Glomerular endothelial cell (primary cell): ENCODE data around the gene RARG. TPM values are rescaled to one million over a fixed set of nuclear protein-coding genes. Genes with fewer than 3 reads are reported as not detected.

ENCODE experiments used
- DNase-seq: peaks from one replicate; pipeline ENCODE4 v3.0.0-alpha.2; 2011; ENCODE audit warnings: low read depth, low spot score; ENCODE audit errors: extremely low read depth
- total RNA-seq: library from RNA; depleted of rRNA; stranded (reverse); fragments of >200 nt; gene quantifications from 2 replicates; pipeline ENCODE4 v1.2.3, GENCODE V29; 2015

RARG gene
- total RNA-seq = 9.8 and 16.7 TPM in 2 replicates

DNA sequence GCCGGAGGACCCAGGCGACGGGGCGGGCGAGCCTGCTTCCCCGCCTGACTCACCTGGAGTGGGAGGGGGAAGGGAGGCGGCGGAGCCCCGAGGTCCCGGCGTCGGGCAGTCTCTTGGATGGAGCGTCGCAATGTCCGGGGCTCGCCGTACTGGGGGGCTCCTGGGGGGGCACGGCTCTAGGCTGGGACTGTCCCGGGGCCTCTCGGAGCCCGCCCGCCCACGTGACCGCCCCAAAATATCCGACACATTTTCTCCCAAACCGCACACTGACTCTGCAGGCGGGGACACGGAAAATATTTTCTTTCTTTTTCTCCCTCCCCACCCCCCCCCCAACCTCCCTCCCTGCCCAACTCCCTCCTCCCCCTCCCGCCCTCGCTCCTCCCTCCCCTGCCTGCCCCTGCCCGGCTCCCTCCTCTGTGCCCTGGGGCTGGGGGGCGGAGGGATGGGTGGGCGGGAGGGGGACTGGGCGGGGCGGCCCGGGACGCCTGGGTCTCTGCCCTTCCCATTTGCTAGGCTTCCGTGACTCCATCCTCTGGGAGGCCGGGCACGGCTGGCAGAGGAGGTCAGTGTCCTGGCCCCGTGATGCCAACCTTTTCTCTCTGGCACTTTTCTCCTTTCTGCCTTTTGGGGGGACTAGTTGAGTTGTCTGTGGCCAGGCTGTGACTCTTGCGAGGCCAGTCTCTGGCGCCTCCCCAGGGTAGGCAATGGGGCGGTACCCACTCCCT, at the start of gene RARG:
RARG (minus strand) TSS at position 289 of the 725 bp plus-strand sequence. CDS start 4,664 bp downstream, outside the sequence.
- DNase-seq = no peak

DNA sequence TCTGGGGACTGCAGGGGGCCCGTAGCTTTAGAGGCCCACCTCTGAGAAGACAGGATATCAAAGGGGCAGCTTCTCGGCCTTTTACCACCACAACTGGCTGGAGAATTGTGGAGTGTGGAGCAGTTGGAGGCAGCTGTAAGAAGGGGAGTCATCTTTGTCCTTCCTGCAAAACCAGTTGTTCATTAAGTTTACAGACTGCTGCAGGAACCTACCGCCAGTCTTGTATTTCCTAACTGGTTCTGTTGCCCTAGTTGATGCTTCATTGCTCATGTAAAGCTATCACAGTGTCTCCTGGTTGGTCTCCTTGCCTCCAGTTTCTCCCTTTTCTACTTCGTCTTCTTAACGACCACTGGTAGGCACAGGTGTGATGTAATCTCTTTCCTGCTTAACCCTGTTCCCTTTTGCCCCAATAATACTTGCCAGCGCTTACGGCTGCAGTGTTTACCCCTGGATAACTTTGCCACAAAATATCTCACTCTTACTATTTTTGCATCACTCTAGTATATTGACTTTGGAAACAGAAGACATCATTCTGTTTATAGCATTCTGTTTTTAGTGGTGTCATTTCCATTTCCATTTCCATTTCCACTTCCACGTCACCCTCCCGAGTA, 48.0 kb upstream of the RARG start:
- no peak for DNase-seq

DNA sequence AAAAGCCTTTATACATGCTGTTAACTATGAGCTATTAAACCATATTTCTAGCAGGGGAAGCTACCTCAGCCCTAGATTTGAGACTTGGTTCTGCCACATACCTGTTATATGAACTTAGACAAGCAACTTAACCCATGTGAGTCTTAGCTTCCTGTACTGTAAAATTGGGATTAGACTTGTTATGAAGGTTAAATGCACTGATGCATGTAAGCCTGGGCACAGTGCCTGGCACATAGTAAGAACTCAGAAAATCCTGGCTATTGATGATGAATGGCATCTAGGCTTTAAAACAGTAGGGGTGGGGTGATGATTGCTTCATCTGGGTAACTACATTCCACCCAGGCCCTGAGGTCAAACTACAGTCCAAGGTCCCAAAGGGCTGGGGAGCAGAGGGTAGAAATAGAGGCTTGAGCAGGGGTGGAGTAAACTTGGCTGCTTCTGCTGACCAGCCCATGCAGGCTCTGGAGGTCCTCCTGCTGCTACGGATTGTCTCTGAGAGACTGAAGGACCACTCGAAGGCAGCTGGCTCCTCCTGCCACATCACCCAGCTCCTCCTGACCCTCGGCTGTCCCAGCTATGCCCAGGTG, 47.4 kb upstream of the RARG start:
- DNase-seq = no peak

DNA sequence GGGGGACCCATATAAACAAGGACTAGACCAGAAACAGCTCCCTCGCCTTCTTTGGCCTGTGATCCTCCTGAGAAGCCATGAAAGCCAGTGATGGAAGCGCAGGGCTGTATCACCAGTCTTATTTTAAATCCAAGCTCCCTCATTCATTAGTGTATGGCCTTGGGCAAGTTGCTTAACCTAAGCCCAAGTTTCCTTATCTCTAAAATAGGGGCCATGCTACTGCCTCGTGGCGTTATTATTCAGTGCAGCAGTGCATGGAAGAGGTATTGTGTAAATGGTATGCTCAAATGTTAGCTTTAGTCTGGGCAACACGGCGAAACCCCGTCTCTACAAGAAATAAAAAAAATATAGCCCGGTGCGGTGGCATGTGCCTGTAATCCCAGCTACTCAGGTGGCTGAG, 46.0 kb upstream of the RARG start:
- no peak for DNase-seq

DNA sequence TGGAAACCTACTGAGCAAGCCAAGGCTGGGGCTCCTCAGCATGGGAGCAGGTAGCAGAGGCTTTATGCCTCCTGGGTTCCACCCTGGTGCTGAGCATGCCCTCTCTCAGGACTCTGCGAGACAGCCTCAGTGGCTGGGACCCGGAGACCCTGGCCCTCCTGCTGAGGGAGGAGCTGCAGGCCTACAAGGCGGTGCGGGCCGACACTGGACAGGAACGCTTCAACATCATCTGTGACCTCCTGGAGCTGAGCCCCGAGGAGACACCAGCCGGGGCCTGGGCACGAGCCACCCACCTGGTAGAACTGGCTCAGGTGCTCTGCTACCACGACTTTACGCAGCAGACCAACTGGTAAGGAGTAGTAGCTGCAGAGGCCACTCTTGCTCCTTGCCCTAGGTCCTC, 44.5 kb upstream of the RARG start:
- no peak for DNase-seq

DNA sequence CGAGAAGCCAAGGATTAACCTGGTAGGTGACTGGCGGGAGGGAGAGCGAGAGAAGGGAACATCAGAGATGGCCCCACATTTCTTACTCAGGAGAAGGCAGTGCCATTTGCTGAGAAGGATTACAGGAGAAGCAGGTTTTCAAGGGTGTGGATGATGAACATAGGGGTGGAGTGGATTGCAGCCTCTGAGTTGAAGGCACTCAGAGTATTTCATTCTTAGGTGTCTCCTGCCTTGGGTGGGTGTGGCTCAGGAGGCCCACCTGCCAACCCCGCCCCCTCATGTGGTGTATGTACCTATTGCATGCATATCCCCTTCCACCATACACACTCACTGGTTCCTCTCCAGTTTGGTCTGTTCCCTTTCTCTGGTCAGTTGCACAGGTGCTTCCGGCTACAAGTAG, 42.4 kb upstream of the RARG start:
- no peak for DNase-seq

DNA sequence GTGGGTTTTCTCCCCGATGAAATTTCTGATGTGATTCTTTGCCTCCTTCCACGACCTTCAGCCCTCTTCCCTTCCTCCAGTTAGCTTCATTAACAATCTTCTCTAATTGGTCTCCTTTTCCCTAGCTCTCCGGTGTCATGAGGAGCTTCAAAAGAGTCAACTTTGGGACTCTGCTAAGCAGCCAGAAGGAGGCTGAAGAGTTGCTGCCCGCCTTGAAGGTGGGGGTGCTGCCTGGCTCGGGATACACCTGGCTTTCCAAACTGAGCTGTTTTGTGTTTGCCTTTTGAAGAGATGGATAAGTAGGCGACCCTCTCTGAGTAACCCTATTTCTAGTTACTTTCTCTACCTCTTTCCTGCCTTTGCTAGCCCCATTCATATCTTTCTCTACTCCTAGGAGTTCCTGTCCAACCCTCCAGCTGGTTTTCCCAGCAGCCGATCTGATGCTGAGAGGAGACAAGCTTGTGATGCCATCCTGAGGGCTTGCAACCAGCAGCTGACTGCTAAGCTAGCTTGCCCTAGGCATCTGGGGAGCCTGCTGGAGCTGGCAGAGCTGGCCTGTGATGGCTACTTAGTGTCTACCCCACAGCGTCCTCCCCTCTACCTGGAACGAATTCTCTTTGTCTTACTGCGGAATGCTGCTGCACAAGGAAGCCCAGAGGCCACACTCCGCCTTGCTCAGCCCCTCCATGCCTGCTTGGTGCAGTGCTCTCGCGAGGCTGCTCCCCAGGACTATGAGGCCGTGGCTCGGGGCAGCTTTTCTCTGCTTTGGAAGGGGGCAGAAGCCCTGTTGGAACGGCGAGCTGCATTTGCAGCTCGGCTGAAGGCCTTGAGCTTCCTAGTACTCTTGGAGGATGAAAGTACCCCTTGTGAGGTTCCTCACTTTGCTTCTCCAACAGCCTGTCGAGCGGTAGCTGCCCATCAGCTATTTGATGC, 36.9 kb upstream of the RARG start:
- DNase-seq = no peak

DNA sequence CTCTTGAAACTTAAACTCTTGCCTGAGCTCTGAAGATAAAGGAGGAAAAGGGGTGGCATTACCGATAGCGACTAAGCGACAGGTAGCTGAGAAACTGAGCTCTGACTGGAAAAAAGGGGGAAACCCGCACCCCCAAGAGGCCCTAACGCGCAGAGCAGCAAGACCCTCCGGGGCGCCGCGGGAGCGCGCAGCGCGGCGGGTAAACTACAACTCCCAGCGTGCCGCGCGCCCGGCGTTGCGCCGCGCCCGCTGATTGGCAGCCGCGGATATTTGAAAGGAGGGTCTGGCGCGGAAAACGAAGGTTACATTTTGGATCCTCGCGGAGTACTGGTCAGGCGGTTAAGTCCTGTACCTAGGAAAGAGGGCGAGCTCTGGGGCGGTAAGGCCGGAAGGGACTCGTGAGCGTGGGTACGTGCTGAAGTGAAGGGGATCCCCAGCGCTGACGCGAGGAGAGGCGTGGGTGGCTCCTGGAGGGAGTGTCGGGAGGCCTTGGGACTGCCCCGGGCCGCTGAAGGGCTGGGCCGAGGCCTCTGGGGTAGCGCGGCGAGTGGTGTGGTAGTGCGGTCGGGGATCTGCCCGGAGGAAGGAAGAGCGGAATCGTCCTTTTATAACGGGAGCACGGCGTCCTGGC, 36.1 kb upstream of the RARG start, which contains the start of gene ESPL1:
ESPL1 (plus strand) TSS at position 301 of the 631 bp plus-strand sequence. CDS start 468 bp downstream, outside the sequence.
- no peak for DNase-seq

DNA sequence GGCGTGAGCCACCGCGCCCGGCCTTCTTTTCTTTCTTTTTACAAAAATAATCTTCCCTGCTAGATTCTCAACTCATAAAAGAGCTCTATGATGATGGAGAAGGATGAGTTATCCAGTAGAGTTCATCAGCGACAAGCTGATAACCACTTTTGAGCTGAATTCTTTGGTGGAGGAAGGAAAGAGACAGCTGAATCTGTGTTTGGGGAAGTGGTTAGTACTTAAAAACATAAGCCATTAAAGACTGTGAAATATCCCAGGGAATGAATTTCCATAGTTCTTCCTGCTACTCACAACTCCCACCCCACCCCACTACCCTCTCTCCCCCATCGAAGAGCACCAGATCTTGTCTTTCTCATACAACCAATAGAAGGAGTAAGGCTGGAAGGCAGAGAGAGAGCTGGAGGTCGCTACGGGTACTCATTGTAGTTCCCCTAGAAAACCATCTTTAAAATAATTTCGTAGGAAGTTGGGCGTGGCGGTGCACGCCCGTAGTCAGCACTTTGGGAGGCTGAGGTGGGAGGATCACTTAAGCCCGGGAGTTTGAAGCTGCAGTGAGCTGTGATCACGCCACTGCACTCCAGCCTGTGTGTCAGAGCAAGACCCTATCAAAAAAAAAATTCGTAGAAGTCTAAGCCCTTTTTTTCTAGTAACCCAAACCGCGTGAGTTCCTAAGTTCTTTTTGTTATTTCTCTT, 35.4 kb upstream of the RARG start:
- DNase-seq = no peak

DNA sequence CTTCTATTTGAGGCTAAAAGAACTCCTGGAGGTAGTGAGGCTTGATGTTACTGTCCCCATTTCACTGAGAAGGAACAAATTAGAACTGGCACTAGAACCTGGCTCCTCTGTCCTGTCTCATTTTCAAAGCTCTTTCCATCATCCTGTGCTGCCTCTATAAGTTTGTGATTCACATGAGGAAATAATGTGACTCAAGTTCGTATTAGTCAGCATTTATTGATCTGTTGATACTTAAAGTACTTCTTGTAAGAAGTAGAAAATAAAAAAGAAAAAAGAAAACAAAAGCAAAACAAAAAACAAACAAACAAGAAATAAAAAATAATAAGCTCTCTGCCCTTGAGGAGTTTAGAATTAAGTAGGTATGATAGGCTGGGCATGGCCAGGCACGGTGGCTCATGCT, 33.8 kb upstream of the RARG start:
- DNase-seq = no peak

DNA sequence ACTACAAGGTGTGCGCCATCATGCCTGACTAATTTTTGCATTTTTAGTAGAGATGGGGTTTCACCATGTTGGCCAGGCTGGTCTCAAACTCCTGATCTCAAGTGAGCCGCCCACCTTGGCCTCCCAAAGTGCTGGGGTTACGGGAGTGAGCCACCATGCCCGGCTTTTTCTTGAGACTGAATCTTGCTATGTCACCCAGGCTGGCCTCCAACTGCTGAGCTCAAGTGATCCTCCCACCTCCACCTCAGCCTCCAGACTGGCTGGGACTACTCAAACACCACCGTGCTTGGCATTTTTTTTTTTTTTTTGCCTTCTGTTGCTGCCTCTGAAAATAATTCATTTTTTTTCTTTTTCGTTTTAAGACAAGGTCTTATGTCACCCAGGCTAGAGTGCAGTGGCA, 27.9 kb upstream of the RARG start:
- no peak for DNase-seq

DNA sequence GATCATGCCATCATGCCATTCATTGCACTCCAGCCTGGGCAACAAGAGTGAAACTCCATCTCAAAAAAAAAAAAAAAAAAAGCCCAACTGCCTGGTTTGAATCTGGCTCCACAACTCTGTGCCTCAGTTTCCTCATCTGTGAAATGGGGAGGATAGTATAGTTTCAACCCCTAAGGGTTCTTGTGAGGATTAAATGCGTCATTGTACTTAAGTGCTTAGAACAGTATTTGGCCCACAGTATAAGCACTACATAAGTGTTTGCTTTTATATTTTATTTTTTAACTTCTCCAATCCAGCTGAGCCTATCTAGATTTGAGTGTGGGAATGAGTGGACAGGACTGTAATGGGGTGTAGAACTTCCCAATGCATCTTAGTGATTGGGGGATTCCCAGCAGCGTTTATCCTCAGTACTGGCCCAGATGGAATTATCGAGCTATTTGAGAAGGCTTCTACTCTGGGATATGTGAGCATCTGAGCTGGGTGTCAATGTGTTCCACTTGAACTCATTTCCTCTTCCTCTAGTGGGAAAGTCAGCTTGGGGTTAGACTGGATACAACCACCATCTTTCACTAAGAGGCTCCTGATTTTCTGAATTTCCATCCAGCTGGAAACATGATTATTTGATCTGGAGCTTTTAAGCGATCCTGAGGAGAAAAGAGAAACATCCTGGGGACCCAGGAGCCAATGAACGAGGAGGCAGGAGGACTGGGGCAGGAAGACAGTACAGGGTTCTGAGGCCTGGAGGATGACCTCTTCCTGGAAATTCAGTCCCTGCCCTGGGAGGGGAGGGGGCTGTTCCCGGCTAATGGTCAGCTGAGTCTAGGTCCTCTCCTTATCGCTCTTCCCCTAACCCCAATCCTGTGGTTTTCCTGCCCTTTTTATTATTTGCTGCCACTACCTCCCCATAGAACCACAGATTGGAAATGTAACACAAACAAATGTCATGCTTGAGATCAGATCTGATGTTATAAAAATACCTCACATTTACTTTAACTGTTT, 26.8 kb upstream of the RARG start:
- DNase-seq = no peak

DNA sequence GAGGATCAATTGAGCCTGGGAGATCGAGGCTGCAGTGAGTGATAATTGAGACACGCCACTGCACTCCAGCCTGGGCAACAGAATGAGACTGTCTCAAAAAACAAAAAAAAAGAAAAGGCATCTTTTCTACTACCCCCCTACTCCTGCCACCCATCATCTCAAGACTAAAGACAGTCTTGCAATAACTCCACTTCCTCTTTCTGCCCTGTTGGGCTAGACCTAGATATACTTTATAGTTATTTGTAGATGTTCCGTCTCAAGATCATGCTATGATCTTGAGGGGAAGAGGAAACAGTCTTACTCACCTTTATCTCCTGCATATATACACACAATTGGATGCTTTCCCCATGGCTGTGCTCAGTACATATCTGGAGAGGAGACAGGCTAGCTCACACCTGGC, 24.0 kb upstream of the RARG start:
- DNase-seq = no peak

DNA sequence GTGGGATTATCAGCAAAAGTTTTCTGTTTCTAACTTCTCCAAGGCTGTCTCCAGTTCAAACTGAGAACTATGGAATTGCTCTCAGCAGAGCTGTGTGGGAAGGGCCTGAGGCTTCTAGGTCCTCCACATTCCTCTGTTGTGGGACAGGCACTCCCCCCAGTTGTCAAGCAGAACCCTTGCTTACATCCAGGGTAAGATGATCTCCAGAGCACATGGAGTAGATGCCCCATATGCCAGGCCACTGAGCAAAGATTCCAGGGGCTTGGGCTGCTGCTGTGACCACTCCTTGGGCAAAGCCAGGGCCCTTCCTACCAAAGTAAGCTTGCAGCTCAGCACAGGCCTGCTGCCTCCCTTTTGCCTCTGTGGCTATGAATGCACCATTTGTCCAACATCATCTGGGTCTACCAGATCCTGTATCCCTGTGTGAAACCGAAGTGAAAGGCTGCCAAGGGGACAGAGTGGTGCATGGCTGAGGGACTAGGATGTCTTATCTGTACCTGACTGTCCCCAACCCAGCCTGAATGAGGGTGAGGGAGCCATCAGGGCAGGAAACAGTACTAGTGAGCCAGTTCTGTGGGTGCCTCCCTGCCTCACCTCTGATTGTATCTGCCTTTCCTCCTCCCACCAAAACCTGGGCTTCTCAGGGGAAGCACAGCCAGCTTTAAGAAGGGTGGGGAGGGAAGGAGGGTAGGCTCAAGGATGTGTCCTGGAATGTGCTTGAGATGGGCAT, 23.0 kb upstream of the RARG start:
- no peak for DNase-seq

DNA sequence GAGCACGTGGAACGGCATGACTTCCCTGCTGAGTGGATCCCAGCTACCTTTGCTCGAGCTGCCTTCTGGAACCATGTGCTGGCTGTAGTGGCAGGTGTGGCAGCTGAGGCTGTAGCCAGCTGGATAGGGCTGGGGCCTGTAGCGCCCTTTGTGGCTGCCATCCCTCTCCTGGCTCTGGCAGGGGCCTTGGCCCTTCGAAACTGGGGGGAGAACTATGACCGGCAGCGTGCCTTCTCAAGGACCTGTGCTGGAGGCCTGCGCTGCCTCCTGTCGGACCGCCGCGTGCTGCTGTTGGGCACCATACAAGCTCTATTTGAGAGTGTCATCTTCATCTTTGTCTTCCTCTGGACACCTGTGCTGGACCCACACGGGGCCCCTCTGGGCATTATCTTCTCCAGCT, 21.3 kb upstream of the RARG start:
- no peak for DNase-seq

DNA sequence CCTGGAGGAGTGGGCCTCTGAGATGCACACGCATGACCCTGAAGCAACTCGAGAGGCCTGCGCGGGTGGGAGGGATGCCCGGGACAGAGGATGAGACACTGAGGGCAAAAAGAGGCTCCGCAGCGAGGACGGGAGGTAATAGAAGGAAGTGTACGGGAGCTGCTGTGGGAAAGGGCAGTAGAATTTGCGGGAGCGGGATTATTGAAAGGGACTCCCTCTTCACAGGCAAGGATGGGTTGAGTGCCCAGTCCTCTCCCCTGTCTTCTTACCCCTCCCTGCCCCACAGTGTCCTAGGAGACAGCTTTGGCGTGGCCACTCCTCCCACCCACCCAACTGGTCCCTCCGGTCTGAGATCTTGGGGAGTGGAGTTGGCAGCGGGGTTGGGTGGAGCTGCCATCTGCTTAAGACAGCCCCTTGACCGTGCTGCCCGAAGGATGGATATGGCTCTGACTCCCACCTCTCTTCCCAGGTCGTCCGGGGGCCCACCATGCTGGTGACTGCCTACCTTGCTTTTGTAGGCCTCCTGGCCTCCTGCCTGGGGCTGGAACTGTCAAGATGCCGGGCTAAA, 20.4 kb upstream of the RARG start:
- no peak for DNase-seq

DNA sequence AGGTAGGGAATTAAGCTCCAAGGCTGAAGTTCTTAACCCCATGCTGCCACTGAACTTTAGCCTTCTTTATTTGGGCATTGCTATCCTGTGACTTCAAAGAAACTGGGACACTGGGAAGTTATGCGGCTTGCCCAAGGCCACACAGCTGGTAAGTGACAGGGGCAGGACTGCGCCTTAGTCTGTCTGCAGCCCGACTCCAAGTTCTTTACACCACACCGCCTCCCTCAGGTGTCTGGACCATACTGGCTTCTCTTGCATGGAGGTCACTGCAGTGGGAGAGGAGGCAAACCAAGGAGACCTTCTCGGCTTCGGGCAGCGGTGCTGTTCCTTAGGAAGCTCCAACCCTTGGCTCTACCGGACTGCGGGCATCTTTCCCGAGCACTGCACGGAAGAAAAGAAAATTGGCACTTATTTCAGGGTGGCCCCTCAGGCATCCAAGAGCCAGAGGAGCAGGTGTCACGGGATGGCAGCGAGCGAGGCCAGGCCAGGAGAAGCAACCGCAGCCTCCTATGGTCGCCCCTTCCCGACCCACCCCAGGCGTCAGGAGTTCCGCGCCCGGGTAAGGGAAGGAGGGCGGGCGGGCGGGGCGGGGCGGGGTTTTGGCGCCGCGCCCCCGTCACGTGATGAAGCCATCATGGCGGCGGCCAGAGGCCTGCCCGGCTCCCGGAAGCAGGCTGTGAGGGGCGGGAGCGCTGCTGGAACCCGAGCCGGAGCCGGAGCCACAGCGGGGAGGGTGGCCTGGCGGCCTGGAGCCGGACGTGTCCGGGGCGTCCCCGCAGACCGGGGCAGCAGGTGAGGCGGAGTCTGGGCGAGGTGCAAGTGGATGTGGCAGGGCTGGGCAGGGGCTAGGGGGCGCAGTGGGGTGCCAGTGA, 19.7 kb upstream of the RARG start:
- DNase-seq = no peak
